Stimulated activated CD8-positive, alpha-beta memory T cell treated with anti-CD3 and anti-CD28 coated beads, Interleukin-7, amount 100 ng/mL, for 24 hours (primary cell): ENCODE data around the gene KLHL6.

Experiments used
- DNase-seq: peaks from one replicate; pipeline ENCODE4 v3.0.0-alpha.2; 2020; ENCODE audit warnings: low read depth

Gene KLHL6

DNA sequence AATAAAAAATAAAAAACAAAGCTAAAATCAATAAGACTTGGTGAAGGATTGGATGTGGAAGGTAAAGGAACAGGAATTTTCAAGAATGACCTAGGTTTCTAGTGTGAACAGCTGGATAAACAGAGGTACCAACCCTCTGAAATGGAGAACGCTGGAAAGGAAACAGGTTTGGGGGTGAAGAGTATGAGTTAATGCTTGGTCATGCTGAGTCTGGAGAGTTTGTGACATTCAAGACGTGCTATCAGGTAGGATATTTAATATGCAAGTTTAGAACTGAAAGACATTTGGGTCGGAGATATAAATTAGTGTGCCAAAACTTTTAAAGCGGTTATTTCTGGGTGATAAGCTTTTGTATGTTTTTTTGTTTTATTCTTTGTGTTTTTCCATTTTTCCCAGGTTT is 11.4 kb upstream of the KLHL6 start:
- no peak for DNase-seq

DNA sequence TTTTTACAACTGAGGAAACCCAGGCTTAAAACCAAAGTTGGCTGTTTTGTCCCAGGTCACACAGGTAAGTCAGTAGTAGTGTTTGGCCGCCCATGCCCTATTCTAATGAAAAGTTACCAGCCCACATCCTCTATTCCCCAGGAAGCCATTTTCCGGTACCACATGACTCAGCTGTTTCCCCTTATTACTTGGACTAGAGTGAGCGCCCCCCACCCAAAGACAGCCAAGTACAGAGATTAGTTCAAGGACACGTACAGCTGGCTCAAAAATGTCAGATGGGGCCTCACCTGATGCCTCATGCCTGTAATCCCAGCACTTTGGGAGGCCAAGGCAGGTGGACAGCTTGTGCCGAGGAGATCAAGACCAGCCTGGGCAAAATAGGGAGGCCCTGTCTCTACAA is 8.5 kb upstream of the KLHL6 start:
- no peak for DNase-seq

DNA sequence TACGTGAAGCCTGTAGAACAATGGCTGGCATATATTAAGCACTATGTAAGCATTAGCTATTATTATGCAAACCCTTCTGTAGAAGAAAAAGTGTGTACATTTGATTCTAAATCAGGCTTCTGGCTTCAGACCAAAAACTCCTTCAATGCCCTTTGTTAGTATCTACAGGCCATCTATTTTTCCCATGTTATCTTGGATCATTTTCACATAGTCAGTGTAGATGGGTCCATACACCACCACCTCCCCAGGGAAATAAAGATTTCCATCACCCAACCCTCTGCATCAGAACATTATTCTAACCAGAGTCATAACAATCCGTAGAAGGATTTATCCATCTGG is 8.0 kb upstream of the KLHL6 start:
- DNase-seq: no peak

DNA sequence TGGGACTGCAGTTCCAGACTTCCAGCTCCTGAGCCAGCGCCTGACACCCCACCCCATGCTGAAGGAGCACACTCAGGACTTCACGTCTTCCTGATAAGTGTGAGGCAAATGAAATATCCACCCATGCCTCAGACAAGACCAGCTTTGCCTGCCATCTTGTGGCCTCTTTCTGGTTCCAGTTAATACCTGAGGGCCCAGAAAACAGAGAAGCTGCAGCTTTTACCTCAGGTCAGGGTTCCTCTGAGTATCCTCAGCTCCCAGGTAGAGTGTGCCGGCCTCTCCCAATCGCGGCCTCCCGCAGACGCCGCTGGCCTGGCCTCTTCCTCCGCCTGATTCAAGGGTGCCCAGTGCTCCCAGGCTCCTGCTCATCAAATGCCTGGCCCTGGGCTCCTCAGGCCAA is 5.1 kb upstream of the KLHL6 start:
- no peak for DNase-seq

DNA sequence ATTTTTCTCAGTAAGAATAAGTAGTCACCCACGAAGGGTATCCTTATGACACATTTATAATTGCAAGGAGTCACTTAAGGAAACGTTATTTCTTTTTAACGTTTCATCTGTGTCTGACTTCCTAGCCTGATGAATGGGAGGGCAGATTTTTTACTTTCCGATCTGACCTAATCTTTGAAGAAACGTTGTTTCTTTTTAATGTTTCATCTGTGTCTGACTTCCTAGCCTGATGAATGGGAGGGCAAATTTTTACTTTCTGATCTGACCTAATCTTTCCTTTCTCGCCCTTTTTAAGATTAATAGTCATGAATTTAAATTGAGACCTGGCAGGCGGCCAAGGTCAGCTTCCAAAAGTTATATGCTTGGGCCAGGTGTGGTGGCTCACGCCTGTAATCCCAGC is 3.0 kb upstream of the KLHL6 start:
- DNase-seq: no peak

DNA sequence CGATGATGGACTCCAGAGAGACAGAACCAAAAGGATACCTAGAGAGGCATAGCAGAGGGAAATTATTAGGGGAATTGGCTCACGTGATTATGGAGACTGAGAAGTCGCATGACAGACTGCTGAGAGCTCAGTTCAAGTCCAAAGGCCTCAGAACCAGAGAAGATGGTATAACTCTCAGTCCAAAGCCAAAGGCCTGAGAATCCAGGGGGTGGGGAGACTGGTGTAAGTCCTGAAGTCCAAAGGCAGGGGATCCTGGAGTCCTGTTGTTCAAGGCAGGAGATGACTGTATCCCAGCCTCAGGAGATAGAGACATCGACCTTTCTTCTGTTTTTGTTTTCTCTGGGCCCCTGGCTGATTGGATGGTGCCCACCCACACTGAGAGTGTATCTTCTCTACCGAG is 1.2 kb upstream of the KLHL6 start:
- DNase-seq: no peak

DNA sequence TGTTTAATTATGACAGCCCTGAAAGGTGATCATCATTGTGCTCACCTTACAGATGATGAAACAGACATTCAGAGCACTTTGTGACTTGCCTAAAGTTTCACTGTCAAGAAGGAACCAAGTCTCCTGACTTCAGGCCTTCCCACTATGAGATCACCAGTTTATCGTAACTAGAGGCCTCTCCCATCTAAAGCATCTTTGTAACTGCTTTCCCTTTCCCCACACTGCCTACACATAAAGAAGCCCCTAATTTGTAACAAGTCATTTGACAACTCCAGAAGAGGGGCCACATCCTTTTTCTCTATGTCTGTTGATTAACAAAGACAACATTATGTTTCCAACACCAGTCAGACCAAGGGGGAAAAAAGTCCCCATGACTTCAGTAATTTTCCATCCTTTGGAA is 1.1 kb downstream of the KLHL6 start:
- no peak for DNase-seq

DNA sequence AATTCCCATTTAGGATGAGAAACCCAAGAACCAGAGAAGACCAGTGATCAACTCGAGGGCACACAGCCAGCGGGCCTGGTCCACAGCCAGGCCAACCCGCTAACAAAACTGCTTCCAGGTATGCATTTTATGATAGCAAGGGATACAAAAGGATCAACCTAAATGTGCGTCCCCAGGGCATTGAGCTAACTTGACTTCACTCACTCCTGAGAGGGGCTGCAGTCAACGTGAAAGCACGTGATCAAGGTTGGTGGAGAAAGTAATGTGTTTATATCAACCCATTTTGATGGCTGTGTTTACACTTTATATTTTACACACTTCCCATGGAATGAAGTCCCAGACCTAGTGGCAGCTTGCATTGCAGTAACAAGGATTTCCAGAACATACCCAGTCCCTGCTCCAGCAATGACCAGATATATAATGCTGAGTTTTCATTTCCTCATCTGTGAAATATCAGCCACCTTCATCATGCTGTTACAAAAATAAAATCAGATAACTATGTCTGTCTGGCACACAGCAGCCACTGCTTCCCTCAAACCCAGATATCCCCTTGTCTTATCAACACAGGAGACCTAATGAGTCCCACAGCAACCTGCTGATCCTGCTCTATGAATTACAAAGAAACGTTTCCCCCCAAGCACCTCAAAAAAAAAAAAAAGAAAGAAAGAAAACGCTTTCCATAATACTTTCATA is 2.0 kb downstream of the KLHL6 start:
- DNase-seq: no peak

DNA sequence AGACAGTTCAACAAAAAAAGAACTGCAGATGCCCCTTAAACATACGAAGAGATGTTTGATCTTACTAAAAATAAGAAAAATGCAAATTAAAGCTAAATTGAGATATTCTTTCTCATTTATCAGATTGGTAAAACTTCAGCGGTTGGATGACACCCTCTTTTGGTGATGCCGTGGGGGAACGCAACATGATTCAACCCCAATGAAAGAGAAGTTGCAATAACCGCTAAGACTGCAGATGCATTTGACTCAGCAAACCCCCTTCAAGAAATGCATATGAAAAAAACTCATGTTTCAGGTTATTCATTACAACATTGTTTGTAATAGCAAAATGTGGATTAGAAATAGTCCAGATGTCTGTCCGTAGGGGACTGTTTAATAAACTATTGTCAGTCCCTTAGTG is 3.6 kb downstream of the KLHL6 start:
- DNase-seq: no peak

DNA sequence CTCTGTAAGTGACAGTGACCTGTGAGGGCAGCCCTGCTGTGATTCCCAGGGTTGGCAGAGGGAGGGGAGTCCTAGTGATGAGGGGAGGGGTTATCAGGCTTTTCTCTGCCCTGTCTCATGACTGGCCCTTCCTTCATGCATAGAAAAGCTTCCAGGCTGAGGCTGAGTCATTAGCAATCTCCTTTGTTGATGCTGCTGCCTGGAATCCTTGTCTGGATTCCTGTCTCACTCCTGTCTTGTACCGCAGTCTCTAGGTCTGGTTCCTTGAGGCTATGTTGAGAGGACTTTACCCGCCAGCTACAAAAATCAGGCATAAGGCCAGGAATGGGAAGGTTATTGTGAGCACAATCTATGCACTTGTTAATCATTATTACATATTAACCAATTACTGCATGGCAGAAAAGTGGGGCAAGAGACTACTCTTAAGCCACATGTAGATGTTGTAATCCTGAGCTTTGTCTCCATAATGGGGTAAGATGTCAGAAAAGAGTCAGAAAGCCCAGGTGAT is 7.2 kb downstream of the KLHL6 start:
- DNase-seq: no peak

DNA sequence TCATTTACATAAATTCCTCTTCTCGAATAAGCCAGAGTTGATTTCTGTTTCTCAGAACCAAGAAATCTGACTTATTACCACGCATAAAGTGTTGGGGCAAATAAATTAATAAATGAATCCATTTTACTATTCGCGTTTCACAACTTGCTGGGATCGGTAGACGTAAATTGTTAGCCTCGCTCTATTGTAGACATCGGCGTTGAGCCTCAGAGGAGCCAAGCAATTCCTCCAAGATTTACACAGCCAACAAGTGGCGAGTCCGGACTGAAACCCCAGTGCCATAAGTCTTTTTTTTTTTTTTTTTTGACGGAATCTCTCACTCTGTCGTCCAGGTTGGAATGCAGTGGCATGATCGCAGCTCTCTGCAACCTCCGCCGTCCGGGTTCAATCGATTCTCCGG is 8.9 kb downstream of the KLHL6 start:
- DNase-seq: no peak

DNA sequence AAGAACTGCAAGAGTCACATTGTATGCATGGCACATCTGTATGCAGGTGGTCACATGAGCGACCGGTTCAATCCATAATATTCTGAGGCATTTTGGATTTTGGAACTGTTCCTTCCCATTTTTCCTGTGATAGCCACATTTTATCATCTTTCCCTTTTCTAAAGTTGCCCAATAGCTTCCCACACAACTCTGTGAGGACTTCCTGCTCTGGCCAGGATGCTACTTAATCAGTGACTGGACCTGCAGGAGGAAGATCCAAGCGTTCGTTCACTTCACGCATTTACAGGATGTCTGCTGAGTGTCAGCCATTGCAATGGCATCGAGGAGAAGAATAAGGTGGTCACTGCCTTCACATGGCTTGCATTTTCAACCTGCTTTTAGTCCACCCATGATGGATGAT is 9.8 kb downstream of the KLHL6 start:
- no peak for DNase-seq

DNA sequence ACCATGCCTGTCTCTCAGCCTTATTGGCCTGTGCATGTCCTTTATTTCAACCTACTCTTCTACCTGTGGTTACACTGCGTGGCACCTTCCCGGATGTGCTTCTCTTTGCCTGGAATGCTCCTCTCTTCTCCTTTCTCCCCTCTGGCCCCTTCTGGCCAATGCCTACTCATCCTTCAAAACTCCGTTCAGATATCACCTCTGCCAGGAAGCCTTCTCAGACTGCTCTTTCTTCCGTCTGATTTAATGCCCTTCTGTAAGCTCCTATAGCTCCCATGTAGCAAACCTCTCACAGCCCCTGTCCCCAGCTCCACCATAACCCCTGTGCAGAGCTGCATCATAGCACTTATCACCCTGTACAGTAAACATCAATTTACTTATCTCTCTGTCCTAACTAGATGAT is 13.2 kb downstream of the KLHL6 start:
- DNase-seq: no peak

DNA sequence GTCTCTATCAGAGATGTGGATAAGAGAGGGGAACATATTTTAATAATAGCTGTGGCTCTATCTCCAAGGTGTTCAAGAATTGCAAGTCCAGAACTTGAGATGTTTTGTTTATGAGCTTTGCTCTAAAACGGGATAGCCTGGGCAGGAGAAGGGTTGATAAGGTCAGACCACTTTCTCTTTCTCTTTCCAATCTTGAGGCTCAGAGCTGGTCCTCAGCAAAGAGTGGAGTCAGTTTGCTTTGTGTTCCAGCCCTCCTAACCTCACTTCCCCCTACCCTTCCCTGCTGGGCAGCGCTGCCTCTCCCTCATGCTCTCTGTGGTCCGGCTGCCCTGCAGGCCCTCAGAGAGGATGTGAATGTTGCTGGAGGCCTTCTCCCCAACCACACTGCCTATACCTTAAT is 13.8 kb downstream of the KLHL6 start:
- no peak for DNase-seq

DNA sequence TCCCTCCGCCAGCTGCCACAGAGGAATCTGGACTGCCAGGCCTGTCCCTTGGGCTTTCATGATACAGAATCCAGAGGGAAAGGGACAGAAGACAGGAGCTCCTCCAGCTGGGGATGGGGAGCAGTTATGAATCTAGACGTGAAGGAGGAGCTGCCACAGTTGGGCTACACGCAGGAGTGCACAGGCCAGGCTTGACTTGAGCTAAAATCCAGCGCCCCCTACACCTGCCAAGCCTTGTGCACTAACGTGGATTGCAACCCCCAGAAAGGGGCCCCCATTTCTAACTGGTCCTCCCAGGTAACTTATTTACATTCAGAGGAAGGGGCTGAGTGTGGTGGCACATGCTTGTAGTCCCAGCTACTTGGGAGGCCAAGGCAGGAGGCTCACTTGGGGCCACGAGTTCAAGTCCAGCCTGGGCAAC is 14.3 kb downstream of the KLHL6 start:
- DNase-seq: no peak

DNA sequence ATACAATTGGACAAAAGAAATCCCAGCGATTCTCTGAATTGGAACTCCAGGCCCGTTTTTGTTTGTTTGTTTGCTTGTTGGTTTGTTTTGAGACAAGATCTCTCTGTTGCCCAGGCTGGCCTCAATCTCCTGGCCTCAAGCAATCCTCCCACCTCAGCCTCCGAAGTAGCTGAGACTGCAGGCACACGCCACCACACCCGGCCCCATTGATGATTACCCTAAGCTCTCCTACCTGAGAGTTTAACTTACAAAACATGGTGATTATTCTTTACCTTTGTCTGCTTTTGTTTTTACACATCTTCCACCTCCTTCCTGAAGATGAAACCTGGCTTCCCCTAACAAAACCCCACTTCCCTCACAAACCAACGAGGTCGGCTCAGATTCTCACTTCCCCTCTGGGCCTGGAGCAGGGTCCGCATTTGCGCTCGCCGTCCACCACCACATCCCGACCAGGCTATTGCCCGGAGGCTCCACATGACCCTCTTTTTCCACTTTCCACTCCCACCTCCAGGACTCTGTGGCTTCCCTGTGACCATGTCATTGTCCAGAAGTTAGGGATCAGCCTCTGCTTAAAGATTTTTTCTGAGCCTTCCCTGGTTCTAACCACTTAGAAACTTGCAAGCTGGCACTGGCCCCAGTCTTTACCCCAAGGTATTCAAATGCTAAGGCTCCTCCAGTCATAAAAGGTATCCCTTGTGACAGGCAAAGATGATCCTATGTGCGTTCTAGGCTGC is 14.8 kb downstream of the KLHL6 start:
- no peak for DNase-seq

DNA sequence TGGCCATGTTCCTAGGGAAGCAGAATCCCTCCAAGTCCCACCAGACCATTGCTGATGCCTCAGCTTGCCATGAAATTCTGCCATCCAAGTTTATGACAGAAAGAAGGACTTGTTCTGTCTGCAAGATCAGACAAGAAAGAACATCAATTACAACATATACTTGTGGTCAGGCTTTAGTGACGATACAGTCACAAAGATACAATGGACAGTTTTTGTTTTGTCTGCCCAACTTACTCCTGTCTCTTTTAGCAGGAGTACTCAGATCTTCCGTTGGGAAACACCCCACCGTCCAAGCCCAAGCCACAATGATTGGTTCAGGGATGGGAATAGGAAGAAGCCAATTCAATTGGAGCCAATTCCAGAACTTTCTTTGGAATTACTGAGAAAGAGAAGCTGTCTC is 15.7 kb downstream of the KLHL6 start:
- no peak for DNase-seq

DNA sequence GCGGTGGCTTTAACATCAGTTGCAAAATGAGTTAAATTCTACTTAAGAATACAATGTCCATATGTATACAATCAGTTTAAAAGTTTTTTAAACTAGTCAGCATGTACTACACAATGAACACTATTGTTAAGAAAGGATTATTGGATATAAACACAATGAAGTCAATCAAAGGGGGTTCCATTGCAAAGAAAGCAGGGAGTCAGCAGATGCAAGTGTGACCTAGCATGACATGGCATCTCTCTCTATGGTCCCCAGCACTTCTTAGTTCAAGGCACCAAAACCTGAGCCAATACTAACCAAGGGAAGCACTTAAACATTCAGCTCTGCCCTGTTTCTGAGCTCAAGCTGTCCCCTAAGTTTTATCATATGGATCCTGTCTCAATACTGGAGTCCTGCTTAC is 17.0 kb downstream of the KLHL6 start:
- no peak for DNase-seq

DNA sequence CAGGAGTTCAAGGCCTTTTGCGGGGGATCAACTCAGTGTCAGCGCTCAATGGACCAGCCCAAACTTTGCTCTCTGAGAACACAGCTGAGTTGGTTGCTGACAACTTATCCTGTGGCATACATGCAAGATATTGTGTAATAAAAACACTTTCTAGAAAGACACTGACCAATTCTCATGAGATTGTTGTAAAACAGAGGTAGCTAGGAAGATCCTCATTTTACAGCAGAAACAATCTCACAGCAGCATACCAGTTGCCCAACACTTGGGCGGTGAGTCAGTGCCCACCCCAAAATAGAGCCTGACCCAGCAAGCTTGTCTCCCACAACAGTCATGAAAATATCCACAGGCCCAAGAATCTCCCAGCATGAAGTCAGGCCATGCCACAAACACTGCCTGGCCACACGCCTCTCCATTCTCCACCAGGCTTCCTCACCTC is 18.2 kb downstream of the KLHL6 start:
- DNase-seq: no peak

DNA sequence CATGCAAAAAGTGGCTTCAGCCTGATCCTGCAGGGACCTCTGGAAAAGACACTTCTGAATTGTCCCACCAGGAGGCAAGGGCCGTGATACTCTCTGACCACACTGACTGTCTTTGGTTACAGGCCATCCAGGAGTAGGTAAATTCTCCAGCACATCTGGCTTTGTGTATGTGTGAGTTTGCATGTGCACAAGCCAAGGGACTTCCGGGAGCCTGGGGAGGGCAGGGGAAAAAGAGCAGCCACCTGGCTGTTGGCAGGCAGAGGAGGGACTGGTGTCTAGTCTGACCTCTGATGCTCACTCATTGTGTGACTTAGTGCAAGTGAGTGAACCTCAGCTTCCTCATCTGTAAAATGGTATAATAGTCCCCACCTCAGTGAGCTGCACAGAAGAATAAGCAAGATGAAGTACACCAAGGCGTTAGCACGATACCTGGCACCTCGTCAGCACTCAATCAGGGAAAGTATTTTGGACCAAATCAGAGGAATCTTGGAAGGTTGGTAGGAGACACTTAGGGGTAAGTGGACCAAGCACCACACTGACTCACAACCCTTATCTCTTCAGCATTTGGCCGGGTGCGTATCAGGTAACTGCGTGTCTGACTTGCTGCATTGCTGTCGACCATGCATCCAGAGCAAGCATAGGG is 19.1 kb downstream of the KLHL6 start:
- no peak for DNase-seq

DNA sequence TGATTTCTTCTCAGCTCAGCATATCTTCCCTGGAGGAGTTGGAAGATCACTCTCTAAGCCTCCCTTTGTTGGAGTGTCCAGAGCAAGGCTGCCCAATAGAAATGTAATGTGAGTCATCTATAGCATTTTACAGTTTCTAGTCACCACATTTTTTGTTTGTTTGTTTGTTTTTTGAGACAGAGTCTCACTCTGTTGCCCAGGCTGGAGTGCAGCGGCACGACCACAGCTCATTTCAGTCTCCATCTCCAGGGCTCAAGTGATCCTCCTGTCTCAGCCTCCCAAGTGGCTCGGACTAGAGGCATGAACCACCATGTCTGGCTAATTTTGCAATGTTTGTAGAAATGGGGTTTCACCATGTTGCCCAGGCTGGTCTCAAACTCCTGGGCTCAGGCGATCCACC is 21.3 kb downstream of the KLHL6 start:
- no peak for DNase-seq

DNA sequence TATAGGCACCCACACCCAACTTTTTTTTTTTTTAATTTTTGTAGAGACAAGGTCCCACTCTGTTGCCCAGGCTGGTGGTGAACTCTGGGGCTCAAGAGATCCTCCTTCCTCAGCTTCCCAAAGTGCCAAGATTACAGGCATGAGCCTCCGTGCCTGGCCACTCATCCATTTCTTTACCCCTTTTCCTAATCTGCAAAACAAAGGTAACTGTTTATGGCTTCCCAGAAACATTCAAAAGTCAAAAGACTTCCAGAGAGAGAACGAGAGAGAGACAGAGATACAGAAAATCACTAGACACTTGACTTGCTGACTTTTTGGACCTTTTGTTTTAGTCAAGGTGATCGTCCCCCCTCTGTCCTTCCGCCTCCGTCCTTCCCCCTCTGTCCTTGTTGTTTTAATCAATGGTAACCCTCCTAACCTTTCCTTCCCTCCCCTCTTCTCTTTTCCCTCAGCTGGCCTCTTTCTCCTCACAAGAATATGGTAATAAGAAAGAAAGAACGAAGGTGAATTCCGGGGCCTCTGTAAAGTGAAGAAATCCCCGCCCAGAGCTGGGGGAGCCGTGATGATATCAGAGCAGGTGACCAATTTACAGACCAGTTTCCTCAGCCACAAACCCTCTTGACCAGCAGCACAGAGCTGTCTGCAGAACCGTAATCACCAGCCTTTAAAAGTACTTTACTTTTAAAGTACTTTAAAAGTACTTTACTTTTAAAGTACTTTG is 21.9 kb downstream of the KLHL6 start:
- no peak for DNase-seq
